ENCODE data around the gene BCAS4.

The BCAS4 gene

GRCh38 chr20:50911716-50912115, 116.9 kb downstream of the BCAS4 start:
- peaks cover 11% of the 10 kb centered on the region; the same call in 1 of the 2 replicates for H4K20me1 ChIP-seq (ENCODE audit: insufficient read depth, low read length)
- no peaks in the 10 kb centered on the region for H3K9me3 ChIP-seq (ENCODE audit: low read length)
- no peaks in the 10 kb centered on the region for H3F3A ChIP-seq (ENCODE audit: insufficient read depth, low read length)
- peaks cover 83% of the 10 kb centered on the region for H3K36me3 ChIP-seq (ENCODE audit: insufficient read depth, low read length)
- H3K27me3 ChIP-seq (ENCODE audit: insufficient read depth, low read length): no peaks in the 10 kb centered on the region
- H3K79me2 ChIP-seq (ENCODE audit: insufficient read depth, low read length): peaks cover 99% of the 10 kb centered on the region
- H3K4me1 ChIP-seq (ENCODE audit: insufficient read depth, low read length, severe bottlenecking): peaks cover 17% of the 10 kb centered on the region
- no peak overlapping the region for H3K27ac ChIP-seq (ENCODE audit: low read depth, low read length, poor library complexity, severe bottlenecking)
- H3K9ac ChIP-seq (ENCODE audit: low read length): no peak overlapping the region
- no peaks in the 10 kb centered on the region for H3K9me2 ChIP-seq (ENCODE audit: low read depth, low read length)
- H3K4me2 ChIP-seq (ENCODE audit: low read length): no peak overlapping the region
- H3K4me3 ChIP-seq (ENCODE audit: low read depth, low read length, poor library complexity, severe bottlenecking): no peak overlapping the region
- no peak for TF ChIP-seq EZH2 (IDR thresholded peaks at IDR 0.05; ENCODE audit: borderline replicate concordance, low read length)
- TF ChIP-seq, protein P1, sequence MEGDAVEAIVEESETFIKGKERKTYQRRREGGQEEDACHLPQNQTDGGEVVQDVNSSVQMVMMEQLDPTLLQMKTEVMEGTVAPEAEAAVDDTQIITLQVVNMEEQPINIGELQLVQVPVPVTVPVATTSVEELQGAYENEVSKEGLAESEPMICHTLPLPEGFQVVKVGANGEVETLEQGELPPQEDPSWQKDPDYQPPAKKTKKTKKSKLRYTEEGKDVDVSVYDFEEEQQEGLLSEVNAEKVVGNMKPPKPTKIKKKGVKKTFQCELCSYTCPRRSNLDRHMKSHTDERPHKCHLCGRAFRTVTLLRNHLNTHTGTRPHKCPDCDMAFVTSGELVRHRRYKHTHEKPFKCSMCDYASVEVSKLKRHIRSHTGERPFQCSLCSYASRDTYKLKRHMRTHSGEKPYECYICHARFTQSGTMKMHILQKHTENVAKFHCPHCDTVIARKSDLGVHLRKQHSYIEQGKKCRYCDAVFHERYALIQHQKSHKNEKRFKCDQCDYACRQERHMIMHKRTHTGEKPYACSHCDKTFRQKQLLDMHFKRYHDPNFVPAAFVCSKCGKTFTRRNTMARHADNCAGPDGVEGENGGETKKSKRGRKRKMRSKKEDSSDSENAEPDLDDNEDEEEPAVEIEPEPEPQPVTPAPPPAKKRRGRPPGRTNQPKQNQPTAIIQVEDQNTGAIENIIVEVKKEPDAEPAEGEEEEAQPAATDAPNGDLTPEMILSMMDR (IDR thresholded peaks at IDR 0.05; ENCODE audit: low read length): no peak
- no peak overlapping the region for H2AFZ ChIP-seq (ENCODE audit: low read length)

GRCh38 chr20:50913690-50914375, 119.0 kb downstream of the BCAS4 start:
- peaks cover 38% of the 10 kb centered on the region for H3K4me1 ChIP-seq (ENCODE audit: insufficient read depth, low read length, severe bottlenecking)
- no peaks in the 10 kb centered on the region for H3K9me2 ChIP-seq (ENCODE audit: low read depth, low read length)
- H3K9me3 ChIP-seq (ENCODE audit: low read length): no peaks in the 10 kb centered on the region
- H3K4me2 ChIP-seq (ENCODE audit: low read length): no peak overlapping the region
- H3K79me2 ChIP-seq (ENCODE audit: insufficient read depth, low read length): peaks cover 100% of the 10 kb centered on the region
- no peak overlapping the region for H3K27ac ChIP-seq (ENCODE audit: low read depth, low read length, poor library complexity, severe bottlenecking)
- H2AFZ ChIP-seq (ENCODE audit: low read length): no peak overlapping the region
- H3F3A ChIP-seq (ENCODE audit: insufficient read depth, low read length): no peaks in the 10 kb centered on the region
- peaks cover 14% of the 10 kb centered on the region; the same call in 1 of the 2 replicates for H4K20me1 ChIP-seq (ENCODE audit: insufficient read depth, low read length)
- peaks cover 90% of the 10 kb centered on the region for H3K36me3 ChIP-seq (ENCODE audit: insufficient read depth, low read length)
- no peak for TF ChIP-seq EZH2 (IDR thresholded peaks at IDR 0.05; ENCODE audit: borderline replicate concordance, low read length)
- TF ChIP-seq, protein P1 (IDR thresholded peaks at IDR 0.05; ENCODE audit: low read length): no peak
- no peak overlapping the region for H3K9ac ChIP-seq (ENCODE audit: low read length)
- no peaks in the 10 kb centered on the region for H3K27me3 ChIP-seq (ENCODE audit: insufficient read depth, low read length)
- no peak overlapping the region for H3K4me3 ChIP-seq (ENCODE audit: low read depth, low read length, poor library complexity, severe bottlenecking)

DNA sequence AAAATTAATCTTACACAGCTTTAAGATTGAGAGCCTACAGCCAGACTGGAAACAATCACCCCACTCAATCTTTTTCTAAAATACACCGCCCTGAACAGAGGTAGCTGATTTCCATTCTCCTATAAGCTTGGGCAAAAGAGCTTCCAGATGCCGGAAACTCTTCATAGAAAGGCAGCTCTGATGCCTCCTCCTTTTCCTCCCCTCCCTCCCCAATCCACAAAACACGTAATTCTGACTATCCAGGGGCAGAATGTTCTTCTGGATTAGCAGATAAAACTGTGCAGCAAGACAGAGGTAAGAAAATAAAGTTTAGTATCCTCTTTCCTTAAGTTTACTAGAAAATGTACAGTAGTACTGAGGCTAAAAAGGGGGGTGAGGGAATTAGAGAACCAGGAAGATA, 120.6 kb downstream of the BCAS4 start:
- no peak overlapping the region for H3K27ac ChIP-seq (ENCODE audit: low read depth, low read length, poor library complexity, severe bottlenecking)
- H3K9me3 ChIP-seq (ENCODE audit: low read length): no peaks in the 10 kb centered on the region
- H3K4me2 ChIP-seq (ENCODE audit: low read length): no peak overlapping the region
- H2AFZ ChIP-seq (ENCODE audit: low read length): no peak overlapping the region
- H4K20me1 ChIP-seq (ENCODE audit: insufficient read depth, low read length): peaks cover 14% of the 10 kb centered on the region; the same call in 1 of the 2 replicates
- TF ChIP-seq EZH2 (IDR thresholded peaks at IDR 0.05; ENCODE audit: borderline replicate concordance, low read length): no peak
- TF ChIP-seq, protein P1 (IDR thresholded peaks at IDR 0.05; ENCODE audit: low read length): no peak
- peaks cover 49% of the 10 kb centered on the region for H3K4me1 ChIP-seq (ENCODE audit: insufficient read depth, low read length, severe bottlenecking)
- H3K79me2 ChIP-seq (ENCODE audit: insufficient read depth, low read length): peaks cover 99% of the 10 kb centered on the region
- no peak overlapping the region for H3K4me3 ChIP-seq (ENCODE audit: low read depth, low read length, poor library complexity, severe bottlenecking)
- no peaks in the 10 kb centered on the region for H3K27me3 ChIP-seq (ENCODE audit: insufficient read depth, low read length)
- H3F3A ChIP-seq (ENCODE audit: insufficient read depth, low read length): no peaks in the 10 kb centered on the region
- H3K9me2 ChIP-seq (ENCODE audit: low read depth, low read length): no peaks in the 10 kb centered on the region
- H3K9ac ChIP-seq (ENCODE audit: low read length): no peak overlapping the region; the same call in 1 of the 2 replicates
- peaks cover 89% of the 10 kb centered on the region for H3K36me3 ChIP-seq (ENCODE audit: insufficient read depth, low read length)
